IPS-NIHi7 (cell line): ENCODE results near the gene YBX3.
"Not testable (repeated sequence)": the region's sequence is repeated elsewhere in the genome, so short reads cannot be mapped to it uniquely, and the experiment has no call there.

ENCODE experiments used
- DNase-seq: peaks from one replicate; pipeline ENCODE4 v3.0.0; 2012; ENCODE audit warnings: mixed read lengths; ENCODE audit errors: extremely low spot score

YBX3 gene

DNA sequence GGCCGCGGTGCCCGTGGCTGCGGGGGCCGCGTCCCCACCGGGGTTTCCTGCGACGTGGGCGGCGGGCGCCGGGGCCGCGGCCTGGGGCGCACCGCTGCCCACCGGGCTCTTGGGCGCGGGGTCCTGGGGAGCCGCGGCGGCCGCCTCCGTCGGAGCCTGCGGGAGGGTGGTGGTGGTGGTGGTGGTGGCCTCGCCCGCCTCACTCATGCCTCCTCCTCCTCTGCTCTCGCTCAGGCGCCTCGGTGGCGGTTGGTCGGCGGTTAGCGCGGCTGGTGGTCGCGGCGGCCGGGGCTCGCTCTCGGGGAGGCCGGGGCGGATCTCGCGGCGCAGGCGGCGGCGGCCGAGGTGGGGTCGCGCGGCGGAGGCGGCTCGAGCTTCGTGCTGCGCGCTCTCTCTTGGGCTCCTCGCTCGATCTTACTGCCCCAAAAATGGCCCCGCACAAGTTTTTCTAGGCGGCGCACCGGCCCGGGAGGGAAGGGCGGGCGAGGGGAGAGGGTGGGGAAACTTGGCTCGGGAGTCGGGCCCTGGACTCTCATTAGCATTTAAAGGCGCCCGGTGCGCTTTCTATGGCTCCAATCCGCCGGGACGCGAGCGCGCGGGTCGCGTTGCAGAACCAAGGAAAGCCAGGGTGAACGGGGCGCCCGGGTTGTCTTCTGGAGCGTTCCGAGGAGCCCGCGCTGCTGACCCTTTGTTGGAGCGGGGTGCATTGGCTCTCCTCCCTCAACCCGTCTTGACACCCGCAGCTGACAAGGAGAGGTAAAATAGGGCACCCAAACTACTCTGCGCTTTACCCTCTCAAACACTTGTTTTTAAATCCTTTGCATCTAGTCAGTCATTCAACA, at the start of gene YBX3:
YBX3 (minus strand) TSS at position 419 of the 842 bp plus-strand sequence; CDS start at position 207, 212 bp downstream.
- peak; percentile 84 for DNase-seq

DNA sequence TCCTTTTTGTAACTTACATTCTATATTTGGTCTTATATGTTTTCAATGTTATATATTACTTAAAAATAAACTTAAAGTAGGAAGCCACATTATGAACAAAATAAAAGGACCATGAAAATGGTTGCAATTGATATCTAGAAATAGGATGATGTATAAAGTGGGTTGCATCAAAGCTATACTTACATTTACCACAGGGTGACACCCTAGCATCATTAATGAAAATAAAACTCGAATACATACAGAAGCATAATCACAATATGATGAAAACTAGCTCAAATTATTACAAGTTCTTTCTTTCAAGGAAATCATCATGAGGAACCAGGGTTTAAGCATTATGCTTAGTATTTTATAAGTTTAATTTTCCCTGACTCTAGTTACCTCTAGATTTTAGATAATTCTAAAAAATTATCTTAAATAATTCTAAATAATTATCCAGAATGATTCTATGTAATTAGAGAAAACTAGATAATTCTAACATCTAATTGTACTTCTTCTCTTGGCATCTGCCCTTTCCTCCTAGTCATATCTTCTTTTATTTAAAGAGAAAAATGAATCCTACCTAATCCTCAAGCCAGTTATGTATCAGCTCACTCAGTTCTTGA, 48.1 kb upstream of the YBX3 start:
- DNase-seq: no peak

DNA sequence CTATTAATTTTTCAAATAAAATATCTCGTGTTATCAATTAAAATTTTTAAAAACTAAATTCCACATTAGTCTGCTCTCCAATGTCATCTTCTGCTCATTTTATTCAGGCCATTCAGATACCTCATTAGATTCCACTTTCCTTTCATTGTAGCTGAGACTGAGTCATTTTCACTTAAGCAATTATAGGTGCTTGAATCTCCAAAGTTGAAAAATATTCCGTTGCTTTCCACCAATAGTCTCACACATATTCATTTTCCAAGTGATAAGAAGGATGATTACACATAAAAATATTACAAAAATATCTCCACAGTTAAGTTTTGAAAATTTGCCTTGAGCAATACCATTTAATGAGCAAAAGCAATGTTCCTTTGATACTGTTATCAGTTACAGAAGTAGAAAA, 36.5 kb upstream of the YBX3 start:
- DNase-seq: no peak

DNA sequence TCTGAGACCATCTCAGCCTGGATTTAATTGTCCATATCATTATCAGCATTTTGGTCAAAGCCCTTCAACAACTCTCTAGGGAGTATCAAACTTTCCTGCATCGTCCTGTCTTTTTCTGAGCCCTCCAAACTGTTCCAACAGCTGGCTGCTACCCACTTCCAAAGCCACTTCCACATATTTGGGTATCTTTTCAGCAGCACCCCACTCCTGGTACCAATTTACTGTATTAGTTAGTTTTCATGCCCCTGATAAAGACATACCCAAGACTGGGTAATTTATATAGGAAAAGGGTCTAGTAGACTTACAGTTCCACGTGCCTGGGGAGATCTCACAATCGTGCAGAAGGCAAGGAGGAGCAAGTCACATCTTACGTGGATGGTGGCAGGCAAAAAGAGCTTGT, 33.1 kb upstream of the YBX3 start:
- DNase-seq: no peak

DNA sequence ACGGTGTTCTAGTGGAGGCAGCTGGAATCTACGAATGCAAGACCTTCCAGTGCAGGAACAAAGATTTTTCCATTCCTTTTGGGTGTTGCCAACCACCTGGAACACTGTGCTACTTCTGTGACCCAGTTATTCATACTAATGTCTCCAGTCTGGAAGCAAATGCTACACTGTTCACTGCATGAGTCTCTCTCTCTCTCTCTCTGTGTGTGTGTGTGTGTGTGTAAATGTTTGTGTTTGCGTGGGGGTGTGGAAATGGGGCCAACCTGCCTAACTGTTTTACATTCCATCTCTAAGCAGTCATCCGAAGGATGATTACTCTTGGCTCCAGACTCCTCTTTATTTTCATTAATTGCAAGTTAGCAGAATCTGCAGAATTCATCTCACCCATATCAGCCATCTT, 29.9 kb upstream of the YBX3 start:
- DNase-seq: no peak

DNA sequence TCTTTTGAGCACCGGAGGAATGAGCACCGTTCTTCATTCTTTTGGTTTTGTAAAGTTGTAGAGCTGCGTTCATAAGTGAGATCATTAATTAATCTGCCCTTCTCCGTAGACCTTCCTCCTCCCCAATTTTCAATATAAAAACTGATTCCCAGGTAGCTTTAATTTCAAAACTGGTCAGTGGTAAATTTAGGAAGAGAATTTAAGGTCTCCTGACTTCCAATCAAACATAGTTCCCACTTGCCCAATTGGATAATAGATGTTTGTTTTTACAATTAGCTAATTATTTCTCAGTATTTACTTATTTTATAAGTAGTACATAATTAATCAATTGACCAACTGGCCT, 27.2 kb upstream of the YBX3 start:
- DNase-seq: no peak

DNA sequence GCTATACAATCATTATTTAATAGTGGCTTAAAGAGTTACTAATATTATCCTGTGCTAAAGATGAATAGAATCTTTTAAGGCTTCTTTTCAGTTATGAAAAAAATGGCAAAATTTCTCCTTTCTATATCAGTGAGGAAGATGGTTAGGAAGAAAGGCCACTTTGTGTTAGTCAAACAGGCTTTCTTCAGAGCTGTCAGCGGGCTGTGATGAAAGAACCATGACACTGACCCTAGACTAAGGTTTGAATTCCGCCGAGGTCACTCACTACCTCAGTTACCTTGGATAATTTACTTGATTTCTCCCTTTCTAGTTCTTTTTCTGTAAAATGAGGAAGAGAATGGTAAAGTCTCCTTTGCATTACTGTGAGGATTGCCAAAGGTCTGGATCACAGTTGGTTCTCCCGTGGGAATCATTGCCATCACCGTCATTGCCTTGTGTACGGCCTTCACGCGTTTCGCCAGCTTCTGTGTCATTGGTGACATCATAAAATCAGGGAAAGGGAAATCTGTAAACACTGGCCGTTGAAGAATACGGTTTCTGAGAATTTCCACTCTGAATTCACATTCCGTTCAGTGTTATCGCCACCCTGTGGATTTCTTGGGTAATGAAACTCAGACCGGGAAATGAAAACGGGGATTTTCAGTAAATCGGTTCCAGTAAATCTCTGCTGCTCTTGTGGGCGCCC, 26.7 kb upstream of the YBX3 start:
- DNase-seq: peak; percentile 83

DNA sequence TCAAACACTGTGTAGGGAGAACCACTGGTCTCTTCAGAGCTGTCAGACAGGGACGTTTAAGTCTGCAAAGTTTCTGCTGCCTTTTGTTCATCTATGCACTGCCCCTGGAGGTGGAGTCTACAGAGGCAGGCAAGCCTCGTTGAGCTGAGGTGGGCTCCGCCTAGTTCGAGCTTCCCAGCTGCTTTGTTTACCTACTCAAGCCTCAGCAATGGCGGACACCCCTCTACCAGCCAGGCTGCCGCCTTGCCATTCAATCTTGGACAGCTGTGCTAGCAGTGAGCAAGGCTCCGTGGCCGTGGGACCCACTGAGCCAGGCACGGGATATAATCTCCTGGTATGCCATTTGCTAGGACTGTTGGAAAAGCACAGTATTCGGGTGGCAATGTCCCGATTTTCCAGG, 24.6 kb upstream of the YBX3 start:
- DNase-seq: no peak

DNA sequence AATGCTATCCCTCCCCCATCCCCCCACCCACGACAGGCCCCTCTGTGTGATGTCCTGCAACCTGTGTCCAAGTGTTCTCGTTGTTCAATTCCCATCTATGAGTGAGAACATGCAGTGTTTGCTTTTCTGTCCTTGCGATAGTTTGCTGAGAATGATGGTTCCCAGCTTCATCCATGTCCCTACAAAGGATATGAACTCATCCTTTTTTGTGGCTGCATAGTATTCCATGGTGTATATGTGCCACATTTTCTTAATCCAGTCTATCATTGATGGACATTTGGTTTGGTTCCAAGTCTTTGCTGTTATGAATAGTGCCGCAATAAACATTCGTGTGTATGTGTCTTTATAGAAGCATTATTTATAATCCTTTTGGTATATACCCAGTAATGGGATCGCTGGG, 20.3 kb upstream of the YBX3 start:
- DNase-seq: not testable (repeated sequence)

DNA sequence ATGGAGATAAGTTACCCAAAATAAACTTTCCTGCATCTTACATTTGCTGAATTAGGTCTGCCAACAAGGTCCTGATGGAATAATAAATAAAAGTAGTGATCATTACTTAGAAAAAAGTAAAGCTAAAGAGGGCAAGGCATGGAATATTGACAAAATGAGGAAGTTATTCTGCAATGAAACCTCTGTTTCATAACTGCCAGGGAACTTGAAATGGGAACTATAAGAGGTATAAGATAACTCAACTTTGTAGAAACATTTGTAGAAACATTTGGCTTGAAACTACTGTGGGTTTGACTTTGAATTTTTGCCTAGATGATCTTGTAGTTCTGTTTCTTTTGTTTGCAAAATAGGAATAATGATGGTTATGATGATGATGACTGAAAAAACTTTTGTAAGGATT, 18.7 kb upstream of the YBX3 start:
- DNase-seq: no peak

DNA sequence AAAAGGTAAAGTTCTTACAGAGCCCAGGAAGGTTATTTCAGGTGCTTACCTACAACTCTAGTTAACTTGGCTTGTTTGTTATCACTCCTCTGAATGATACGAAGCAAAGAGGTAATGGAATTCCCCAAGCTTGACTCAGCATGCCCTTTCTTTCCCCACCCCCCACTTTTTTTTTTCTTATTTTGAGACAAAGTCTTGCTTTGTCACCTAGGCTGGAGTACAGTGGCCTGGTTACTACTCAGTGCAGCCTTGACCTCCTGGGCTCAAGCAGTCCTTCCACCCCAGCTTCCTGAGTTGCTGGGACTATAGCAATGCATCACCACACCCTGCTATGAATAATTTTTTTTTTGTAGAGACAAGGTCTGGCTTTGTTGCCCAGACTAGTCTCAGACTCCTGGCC, 17.1 kb upstream of the YBX3 start:
- no peak for DNase-seq

DNA sequence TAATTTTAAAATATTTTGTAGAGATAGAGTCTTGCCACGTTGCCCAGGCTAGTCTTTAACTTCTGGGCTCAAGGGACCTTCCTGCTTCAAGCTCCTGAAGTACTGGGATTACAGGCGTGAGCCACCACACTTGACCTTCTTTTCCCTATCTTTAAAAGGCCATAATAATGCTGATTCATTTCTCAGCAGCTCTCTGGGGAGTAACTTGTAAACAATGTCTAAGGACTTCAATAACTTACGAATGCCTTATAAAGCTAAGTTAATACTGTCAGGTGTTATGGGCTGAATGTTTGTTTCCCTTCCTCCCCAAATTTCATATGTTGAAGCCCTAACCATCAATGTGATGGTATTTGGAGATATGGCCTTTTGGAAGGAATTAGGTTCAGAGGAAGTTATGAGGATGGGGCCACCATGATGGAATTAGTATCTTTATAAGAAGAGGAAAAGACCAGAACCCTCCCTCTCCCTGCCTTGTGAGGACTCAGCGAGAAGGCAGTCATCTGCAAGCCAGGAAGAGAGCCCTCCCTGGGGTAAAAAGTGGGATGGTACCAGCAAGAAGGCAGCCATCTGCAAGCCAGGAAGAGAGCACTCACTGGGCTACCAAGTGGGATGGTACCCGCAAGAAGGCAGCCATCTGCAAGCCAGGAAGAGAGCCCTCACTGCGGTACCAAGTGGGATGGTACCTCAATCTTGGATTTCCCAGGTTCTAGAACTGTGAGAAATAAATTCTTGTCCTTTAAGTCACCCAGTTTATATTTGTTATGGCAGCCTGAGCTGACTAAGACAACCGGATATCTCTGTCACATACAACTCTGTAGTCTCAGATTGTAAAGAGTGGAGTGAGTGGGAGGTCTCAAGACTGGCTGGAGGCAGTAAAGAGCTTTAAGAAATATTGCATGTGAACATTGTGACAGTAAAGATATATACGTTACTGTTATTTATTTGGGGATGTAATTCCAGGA, 16.3 kb upstream of the YBX3 start:
- DNase-seq: no peak

DNA sequence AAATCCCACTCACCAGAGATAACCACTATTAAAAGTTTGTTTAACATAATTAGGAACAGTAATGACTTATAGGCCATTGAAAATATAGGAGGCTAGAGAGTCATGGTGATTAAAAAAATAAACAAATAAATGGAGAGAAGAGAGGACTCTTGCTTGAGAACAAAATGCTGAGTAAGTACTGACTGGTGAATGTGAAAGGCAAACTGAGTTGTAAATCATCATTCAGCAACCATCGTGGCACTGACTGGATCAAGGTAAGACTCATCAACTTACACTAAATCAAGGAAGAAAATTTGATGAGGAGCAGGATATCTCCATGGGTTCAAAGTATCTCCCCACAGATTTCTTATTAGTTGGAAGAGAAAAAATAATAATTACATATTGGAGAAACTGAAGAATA, 14.1 kb upstream of the YBX3 start:
- DNase-seq: no peak

DNA sequence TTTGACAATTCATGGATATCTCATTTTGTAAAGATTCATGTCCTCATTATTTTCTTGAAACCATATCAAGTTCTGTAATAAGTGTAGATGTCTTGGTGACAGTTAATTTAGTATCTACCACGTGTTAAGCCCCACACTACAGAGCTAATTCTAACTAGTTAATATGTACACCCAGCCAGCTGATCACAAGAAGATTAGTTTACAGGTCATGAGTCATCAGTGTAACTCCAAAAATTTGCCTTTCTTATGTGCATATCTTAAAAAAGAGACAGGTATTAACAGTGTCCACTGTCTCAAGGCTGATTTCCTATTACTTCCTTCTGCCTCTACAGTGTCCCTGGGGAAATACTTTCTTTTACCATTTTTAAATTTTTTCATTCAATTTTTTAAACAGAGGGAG, 13.3 kb upstream of the YBX3 start:
- DNase-seq: no peak

DNA sequence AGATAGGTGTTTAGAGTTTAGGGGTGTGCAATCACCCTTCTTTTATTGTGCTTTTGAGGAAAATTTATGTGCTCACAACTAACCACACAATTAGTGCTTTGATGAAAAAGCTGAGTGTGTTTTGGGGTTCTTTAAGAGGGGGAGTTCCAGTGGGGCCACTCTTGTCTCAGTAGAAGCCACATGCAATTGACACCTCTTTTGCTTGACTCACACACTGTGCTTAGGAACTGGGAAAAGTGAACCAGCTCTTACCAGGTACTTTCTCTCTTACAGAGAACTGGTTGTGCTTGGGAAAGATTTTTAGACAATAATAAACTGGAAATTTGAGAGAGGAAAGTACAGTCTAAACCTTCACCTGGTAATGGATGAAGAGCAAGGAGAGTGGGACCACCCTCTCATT, 12.3 kb upstream of the YBX3 start:
- DNase-seq: no peak

DNA sequence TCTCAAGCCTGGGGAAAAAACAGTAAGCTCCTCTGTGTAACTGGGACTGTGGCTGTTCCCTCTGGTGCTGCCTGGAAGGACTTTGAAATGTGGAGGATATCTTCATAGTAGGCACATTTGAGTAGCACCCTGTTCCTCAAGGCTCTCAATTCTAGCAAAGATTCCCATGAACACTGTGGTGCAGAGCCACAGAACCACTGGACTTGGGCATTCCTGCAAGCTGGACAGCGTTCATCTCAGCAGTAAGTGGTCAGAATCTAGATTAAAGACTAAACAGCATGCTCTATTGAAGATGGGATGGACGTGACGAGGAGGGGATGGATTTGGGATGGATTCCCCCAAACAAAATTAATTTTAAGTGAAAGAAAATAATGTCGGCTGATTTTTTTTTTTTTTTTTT, 9.4 kb upstream of the YBX3 start:
- no peak for DNase-seq

DNA sequence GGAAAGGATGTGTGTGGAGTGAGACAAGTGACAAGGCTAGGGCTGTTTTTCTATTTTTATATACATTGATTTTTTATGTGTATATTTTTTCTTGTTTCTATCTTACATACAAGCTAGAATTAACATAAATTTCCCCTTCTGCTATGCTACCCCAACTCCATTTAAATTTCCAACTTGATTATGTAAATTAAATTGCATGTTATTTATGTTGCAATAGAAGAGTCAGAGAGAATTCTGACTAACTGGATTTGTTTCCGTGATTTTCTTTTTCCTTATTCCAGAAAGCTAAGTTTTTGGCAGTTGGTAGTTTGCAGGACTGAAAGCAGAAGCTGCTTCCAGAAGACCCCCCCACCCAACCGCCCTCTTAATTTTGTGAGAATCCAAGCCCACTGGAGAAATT, 8.9 kb upstream of the YBX3 start:
- no peak for DNase-seq

DNA sequence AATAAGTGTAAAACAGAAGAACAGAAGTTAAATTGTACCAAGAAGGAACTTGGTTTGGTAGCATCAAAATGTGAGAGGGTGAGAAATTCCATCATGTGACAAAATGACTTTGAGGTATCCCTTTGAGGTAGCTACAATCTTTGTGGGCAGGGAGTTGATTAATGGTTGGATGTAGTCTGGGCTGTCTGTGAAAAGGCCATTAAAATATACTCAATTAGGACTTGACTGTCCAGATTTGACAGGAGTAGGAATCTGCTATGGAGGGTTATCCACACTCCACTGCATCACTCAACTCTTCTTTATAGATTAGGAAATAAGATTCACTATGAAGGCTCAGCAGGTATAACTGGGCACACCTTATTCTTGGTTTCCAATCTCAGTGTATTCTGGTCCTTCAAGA, 7.4 kb upstream of the YBX3 start:
- no peak for DNase-seq

DNA sequence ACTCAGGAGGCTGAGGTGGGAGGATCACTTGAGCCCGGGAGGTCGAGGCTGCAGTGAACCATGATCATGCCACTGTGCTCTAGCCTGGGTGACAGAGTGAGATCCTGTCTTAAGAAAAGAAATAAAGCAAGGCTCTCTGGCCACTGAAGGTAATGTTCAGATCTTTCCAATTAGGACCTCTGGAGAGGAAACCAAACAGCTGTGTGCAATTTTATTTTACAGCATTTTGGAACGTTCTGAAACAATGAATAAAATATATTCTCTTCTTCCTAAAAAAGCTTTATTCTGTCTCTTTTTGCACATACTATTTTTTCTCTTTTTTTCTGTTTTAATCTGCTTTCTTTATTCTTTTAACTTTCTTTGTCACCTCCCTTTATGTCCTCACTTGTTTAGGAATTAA, 5.0 kb upstream of the YBX3 start:
- no peak for DNase-seq

DNA sequence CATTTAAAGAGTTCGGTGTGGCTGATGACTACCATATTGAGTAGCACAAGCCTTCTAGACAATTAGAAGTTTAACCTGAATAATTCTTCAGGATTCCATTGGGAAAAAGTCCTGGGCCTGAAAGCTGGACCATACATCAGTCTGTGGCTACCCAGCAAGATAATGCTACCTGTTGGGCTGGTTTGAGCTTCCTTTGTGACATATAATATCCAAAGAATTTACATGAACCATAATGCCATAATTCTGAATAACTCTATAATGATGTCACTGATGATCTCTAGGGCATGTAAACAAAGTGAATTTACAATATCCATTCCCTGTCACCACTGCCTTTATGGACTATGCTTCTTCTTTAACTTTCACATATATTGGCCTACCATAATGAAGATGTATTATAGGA, 3.8 kb upstream of the YBX3 start:
- no peak for DNase-seq

DNA sequence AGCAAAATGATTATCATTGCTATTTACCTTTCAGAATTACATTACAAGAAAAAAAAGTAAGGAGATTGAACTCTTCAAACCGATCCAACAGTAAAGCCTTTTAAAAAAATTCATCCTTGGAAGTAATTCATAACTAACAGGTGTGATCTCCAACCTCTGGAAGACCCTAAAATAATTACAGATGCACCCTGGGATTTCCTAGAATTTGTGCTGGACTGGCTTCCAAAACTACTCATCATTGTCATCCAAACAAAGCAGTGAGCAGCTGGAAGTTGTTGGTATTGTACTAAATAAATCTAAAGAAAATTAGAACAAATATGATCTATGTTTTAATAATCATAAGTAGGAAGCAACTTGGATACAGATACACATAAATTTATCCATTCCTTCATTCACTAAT, 1.9 kb upstream of the YBX3 start:
- no peak for DNase-seq

DNA sequence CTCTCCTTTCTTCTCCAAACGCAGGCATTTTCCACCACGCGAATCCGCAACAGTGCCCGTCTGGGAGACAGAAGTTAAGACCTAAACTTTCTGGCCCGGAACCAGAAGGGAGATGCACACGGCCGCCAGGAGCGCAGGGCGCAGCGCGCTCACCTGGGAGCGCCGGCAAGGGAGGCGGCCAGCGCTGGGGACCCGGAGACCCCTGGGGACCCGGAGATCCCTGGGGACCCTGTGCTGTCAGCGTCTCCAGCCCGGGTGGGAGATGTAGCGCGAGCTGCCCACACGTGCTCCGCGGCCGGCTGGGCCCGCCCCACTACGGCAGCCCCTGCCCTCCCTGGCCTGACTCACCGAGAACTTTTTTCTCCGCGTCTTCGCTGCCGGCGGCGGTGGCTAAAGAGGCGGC, 620 bp downstream of the YBX3 start:
- peak; percentile 20 for DNase-seq
